Esophagus muscularis mucosa (tissue), 3 donors: ENCODE data around the gene FOXL2.

ENCODE experiments used
- POLR2A ChIP-seq: fragments of 450-650 bp; IDR thresholded peaks from one replicate; pipeline ENCODE4 v1.6.1; 2017; ENCODE audit warnings: antibody characterized with exemption, moderate library complexity, mild to moderate bottlenecking, low read depth
- TF ChIP-seq, protein P1 (sequence below), 3 experiments: fragments of 200-600 bp in 2 of 3; fragments of 450-650 bp in 1 of 3; sonication (generic) in 2 of 3; IDR thresholded peaks; one replicate each; pipeline ENCODE4 v1.5.1; 2017 to 2019; ENCODE audit warnings: antibody characterized with exemption in 3 of 3, mild to moderate bottlenecking in 2 of 3, moderate library complexity in 1 of 3

DNA sequence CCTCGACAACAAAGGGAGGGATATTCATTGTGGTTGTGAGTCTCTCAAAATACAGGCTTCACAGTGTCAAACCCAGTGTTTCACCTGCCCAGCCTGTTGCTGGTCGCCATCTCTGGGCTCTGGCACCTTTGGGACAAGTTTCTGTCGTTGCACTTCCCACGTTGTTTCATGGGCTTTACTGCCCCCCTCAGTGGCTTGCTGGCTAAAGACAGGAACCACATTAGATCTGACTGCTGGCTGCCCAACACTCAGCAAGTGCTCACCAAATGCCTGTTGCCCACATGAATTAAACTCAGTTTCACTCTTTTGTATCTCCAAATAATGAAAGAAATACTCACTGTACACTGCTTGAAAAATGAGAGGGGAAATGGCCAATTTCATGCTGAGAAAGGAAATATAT, 27.6 kb downstream of the FOXL2 start:
- TF ChIP-seq, protein P1, sequence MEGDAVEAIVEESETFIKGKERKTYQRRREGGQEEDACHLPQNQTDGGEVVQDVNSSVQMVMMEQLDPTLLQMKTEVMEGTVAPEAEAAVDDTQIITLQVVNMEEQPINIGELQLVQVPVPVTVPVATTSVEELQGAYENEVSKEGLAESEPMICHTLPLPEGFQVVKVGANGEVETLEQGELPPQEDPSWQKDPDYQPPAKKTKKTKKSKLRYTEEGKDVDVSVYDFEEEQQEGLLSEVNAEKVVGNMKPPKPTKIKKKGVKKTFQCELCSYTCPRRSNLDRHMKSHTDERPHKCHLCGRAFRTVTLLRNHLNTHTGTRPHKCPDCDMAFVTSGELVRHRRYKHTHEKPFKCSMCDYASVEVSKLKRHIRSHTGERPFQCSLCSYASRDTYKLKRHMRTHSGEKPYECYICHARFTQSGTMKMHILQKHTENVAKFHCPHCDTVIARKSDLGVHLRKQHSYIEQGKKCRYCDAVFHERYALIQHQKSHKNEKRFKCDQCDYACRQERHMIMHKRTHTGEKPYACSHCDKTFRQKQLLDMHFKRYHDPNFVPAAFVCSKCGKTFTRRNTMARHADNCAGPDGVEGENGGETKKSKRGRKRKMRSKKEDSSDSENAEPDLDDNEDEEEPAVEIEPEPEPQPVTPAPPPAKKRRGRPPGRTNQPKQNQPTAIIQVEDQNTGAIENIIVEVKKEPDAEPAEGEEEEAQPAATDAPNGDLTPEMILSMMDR (IDR thresholded peaks at IDR 0.05) = no peak
- TF ChIP-seq POLR2A = no peak
